Skin epidermis (tissue), 12 donors: ENCODE results near the gene CFAP299.

Experiments used
- H3K27ac ChIP-seq, 21 experiments: fragments of 200-600 bp; sonication (generic) in 11 of 21; one replicate each; pipeline ENCODE4 v1.5.0; 2020; ENCODE audit warnings: mild to moderate bottlenecking in 3 of 21, inconsistent platforms in 2 of 21, moderate library complexity in 2 of 21
- H3K4me3 ChIP-seq, 7 experiments: fragments of 200-600 bp; sonication (generic) in 2 of 7; one replicate each; pipeline ENCODE4 v1.5.0; 2020; ENCODE audit warnings: inconsistent platforms in 2 of 7, mild to moderate bottlenecking in 2 of 7, moderate library complexity in 1 of 7

The CFAP299 gene

DNA sequence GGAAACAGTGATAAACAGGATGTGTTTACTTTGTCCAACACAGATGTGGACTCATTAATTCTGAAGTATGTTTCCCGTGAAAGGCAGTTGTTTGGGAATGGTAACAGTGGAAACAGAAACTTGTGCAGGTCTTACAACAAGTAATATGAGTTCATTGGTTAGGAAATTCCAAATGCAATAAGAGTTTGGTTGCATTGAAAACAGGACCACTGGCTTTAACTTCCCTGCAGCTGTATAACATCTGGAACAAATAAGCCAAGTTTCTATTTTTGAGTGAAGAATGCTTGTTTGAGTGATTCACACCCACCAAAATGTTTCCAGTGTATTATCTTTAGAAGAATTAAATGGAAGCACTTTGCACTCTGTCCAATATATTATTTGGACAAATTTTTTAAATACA lies 612.6 kb downstream of the CFAP299 start:
- H3K27ac ChIP-seq = no peak overlapping the region
- H3K4me3 ChIP-seq = no peak overlapping the region

DNA sequence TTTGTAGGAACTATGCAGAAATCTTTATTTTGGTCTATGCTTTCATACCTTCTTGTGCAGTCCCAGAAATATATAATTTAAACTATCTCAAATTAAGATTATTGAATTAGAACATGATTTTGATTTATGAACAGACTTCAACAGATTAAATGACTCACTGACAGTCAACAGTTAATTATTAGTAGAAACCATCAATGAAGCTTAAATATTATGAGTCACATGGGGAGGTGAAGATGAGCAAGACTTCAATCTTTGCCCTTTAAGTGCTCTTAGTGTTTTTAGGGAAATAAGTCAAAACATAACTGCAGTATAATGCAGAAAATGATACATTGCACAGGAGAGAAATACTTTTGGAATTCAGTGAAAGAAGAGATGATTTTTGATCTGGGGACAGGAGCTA lies 613.5 kb downstream of the CFAP299 start:
- Histone ChIP-seq H3K4me3 (no peak overlapping the region), H3K27ac (no peak overlapping the region)

DNA sequence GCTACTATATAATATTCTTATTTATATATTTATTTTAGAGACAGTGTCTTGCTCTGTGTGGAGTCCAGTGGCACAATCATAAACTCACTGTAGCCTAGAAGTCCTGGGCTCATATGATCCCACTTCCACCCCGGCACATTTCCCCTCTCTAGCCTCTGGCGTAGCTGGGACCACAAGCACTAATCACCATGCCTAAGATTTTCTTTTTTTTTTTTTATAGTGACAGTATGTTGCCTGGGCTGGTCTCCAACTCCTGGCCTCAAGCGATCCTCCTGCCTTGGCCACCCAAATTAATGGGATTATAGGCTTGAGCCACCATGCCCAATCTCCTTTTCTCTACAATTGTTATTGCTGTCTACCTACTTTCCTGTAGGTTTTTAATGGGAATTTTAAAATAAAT lies 620.9 kb downstream of the CFAP299 start:
- no peak overlapping the region for H3K27ac ChIP-seq
- H3K4me3 ChIP-seq = no peak overlapping the region

DNA sequence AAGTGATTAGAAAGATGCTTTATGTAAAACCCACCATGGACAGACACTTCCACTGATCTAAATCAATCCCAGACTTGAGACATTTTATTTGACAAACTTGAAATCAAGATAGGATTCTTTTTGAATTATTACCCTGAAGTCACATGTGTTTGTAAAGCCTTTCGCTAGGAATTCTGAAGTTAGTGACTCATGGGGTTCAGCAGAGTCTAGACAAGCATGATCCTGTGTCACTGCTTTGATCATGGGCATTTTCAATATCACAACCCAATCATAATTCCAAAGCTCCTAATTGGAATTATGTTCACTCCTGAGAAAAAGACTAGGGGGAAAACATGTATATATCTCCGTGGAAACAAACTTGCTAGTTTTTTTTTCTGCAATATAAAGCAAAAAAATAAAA lies 627.5 kb downstream of the CFAP299 start:
- no peak overlapping the region for H3K4me3 ChIP-seq
- H3K27ac ChIP-seq = no peak overlapping the region

DNA sequence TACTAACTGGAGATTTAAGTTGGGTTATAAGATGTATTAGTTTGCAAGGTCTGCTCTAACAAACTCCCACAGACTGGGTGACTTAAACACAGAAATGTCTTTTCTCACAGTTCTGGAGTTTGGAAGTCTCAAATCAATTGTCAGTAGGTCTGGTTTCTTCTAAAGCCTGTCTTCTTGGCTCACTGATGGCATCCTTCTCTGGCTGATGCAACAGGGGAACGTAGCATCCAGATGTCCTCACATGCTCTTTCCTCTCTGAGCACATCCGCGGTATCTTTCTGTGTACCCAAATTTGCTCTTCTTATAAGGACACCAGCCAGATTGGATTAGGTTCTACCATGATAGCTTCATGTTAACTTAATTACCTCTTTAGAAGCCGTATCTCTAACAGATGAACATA lies 631.8 kb downstream of the CFAP299 start:
- Histone ChIP-seq H3K27ac (no peak overlapping the region), H3K4me3 (no peak overlapping the region)

DNA sequence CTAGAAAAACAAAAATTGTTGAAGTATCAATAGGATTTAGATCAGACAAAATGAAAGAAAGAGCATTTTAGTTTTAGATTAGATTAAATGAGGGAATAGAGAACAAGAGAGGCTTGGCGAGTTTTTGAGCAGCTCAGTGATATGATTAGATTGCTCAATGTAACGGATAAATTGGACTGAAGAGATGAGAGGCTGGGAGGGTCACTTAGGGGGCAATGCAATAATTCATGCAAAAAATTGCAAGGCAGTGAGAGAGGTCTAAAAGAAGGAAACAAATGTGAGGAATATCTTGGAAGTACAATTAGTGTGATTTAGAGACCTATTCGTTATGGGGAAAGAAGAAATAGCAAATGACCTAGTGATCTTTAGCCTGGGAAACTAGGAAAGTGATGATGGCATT lies 644.7 kb downstream of the CFAP299 start:
- H3K27ac ChIP-seq = no peak overlapping the region
- H3K4me3 ChIP-seq = no peak overlapping the region

DNA sequence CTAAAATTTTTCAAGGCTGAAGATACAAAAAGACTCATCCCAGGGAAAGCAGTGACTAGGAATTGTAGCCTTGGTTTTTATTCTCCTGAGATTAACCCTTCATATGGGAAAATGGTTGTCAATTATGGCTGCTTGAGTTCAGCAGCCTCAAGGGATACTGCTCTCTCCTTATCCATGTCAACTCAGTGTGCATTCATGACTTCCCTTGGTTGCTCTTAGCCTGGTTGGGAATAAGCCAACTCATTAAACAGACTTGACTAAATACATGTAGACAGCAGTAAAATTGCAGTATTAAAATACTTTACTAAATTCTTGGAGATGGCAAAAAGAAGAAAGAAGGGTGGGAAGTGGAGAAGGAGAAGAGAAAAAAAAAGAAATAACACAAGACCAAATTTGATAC lies 650.5 kb downstream of the CFAP299 start:
- H3K27ac ChIP-seq = no peak overlapping the region

DNA sequence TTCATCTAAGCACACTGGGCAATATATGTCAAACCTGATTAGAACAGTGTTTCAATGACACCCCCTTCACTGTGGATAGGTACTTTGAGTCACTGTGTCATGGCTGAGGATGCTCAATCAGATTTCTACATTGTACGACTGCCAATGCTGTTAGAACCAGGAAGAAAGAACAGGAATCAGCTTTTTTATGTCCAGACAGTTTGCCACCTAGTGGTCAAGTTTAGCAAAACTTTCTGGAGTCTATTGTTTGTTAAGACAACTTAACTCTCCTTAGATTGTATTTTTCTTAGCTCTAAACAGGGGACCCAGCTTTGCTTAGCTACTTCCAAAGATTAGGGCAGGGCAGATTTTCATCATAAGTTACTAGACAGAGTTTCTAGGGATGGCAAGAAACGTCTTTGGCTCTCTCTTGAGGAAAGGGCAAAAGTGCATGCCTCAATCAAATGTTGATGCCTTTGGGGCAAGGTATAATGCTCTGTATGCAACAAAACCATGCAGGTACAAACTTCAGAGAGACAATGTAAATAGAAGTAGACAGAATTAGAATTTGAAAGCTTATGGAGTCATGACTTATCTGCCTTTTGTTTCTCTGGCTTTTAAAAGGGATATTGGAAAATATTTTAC lies 654.5 kb downstream of the CFAP299 start:
- no peak overlapping the region for H3K27ac ChIP-seq
- no peak overlapping the region for H3K4me3 ChIP-seq

More for the DNA sequence above, 650.5 kb downstream of the CFAP299 start:
- H3K4me3 ChIP-seq = no peak overlapping the region

DNA sequence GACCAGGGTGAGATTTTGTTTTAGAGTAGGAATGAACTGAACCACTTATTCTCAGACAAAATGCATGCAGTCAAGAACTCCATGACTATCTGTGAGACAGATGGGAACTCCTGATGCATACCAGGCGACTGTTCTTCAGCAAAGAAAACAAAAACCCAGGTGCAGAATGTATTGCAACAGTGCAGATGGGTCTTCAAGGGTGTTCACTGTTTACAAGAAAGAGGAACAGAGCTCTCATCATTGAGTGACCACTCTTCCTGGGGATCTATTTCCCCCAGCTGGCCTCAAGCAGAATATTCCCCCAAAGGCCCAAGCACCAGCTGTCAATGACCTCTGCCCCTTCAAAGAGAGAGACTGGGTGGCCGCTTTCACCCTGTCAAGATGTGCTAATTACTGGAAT lies 655.3 kb downstream of the CFAP299 start:
- Histone ChIP-seq H3K4me3 (no peak overlapping the region), H3K27ac (no peak overlapping the region)

DNA sequence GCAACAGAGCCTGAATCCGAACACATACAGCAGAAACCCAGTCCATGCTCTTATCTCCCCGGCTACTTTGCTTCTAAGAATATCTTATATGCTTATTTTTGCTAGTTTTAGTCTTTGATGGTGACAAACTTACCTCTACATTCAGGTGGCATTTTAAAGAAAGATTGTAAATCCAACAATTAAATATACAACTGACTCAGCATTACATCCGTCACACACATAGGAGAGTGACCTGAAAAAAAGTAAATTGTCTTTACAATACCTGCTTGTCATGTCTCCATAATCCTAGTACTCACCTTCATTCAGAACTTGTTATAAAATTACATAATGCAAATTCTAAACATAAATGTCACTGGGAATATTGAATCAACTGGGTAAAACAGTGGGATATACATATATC lies 664.4 kb downstream of the CFAP299 start:
- Histone ChIP-seq H3K4me3 (no peak overlapping the region), H3K27ac (no peak overlapping the region)

DNA sequence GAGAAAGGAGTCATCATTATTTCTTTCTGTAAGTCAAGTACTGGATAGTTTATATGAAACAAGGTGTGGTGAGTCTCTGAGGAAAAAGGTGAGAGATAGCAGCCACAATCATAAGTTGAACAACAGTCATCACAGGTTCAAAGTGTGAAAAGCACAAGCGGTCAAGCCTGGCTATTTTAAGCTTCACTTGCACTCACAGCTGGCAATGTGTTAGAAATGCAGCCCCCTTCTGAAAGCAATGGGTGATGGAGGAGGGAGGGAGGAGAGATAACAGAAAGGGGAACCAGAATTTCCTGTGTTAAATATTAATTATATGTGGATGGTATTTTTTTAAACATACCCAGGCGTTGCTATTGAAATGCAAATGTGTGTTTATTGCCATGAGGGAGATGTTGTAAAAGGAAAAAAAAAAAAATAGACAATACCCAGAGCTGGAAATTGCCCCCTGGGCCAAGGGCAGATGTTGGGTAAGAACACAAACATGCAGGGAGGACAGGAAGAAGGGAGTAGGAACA lies 668.1 kb downstream of the CFAP299 start:
- Histone ChIP-seq H3K4me3 (no peak overlapping the region), H3K27ac (no peak overlapping the region)

DNA sequence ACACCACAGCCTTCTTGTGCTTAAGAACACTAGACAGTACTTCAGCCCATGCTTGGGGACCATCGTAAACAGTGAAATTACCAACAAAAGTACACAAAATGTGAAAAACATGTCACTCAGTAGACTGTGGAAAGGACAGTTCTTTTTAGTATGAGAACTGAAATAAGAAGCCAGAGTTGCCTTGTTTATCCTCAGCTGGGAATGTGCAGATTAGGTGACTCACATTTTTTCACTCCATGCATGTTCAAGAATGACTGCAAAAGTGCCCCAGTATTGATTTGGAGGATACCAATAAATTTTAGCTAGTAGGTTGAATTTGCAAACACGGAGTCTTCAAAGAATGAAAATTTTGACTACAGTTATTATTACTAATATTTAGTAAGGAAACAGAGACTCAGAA lies 671.9 kb downstream of the CFAP299 start:
- Histone ChIP-seq H3K27ac (no peak overlapping the region), H3K4me3 (no peak overlapping the region)
